CD14-positive monocyte (primary cell): Measurements from ENCODE around the gene SMCHD1. TPM values are rescaled to one million over a fixed set of nuclear protein-coding genes. Genes with fewer than 3 reads are reported as not detected.

Experiments used
- DNase-seq, 3 donors: peaks; one replicate each; pipeline ENCODE4 v3.0.0-alpha.2; 2011 to 2022
- H2AFZ ChIP-seq: 2 replicates; pipeline ENCODE4 v1.6.0; 2012; ENCODE audit warnings: mild to moderate bottlenecking, low read depth, low read length, inconsistent platforms; ENCODE audit not compliant: insufficient read depth, poor library complexity, severe bottlenecking
- H3K27ac ChIP-seq, 2 donors: 1 replicate in 1 of 2; 2 replicates in 1 of 2; pipeline ENCODE4 v1.5.1; 2012 to 2013; ENCODE audit warnings: low read length in 2 of 2, control low read depth in 1 of 2, inconsistent platforms in 1 of 2, low read depth in 1 of 2, mild to moderate bottlenecking in 1 of 2
- H3K27me3 ChIP-seq, 2 donors: one replicate each; pipeline versions ENCODE4 v1.6.0 to v1.6.1; 2011 to 2013; ENCODE audit warnings: low read length in 2 of 2; ENCODE audit not compliant: control insufficient read depth in 2 of 2, insufficient read depth in 2 of 2
- H3K36me3 ChIP-seq, 2 donors: replicated peaks in 1 of 2; 1 replicate in 1 of 2; 2 replicates in 1 of 2; pipeline versions ENCODE4 v1.5.1 to v1.6.1; 2012 to 2013; ENCODE audit warnings: low read length in 2 of 2, control low read depth in 1 of 2, inconsistent platforms in 1 of 2, mild to moderate bottlenecking in 1 of 2; ENCODE audit not compliant: insufficient read depth in 2 of 2, control insufficient read depth in 1 of 2
- H3K4me1 ChIP-seq, 2 donors: 1 replicate in 1 of 2; 2 replicates in 1 of 2; pipeline versions ENCODE4 v1.5.1 to v1.6.1; 2012 to 2013; ENCODE audit warnings: low read length in 2 of 2, control low read depth in 1 of 2, inconsistent platforms in 1 of 2, mild to moderate bottlenecking in 1 of 2, moderate library complexity in 1 of 2; ENCODE audit not compliant: insufficient read depth in 2 of 2, control insufficient read depth in 1 of 2
- H3K4me2 ChIP-seq: replicated peaks from 2 replicates; pipeline ENCODE3; 2012; ENCODE audit warnings: low read length, moderate library complexity, mild to moderate bottlenecking; ENCODE audit not compliant: poor library complexity, severe bottlenecking; ENCODE audit errors: extremely low read depth
- H3K4me3 ChIP-seq, 3 experiments: fragments of 200-600 bp in 1 of 3; sonication (generic) in 1 of 3; replicated peaks in 1 of 3; 1 replicate in 2 of 3; 2 replicates in 1 of 3; pipeline ENCODE4 v1.5.1; 2011 to 2013; ENCODE audit warnings: low read length in 3 of 3, mild to moderate bottlenecking in 3 of 3, control low read depth in 2 of 3, low read depth in 2 of 3, inconsistent platforms in 1 of 3, moderate library complexity in 1 of 3
- H3K79me2 ChIP-seq: 2 replicates; pipeline ENCODE4 v1.6.0; 2012; ENCODE audit warnings: mild to moderate bottlenecking, control low read depth, inconsistent platforms, low read length, moderate library complexity; ENCODE audit not compliant: insufficient read depth
- H3K9ac ChIP-seq: 2 replicates; pipeline ENCODE4 v1.6.0; 2017; ENCODE audit warnings: low read length, mild to moderate bottlenecking; ENCODE audit not compliant: insufficient read depth, poor library complexity, severe bottlenecking
- H3K9me3 ChIP-seq, 2 donors: replicated peaks in 1 of 2; 1 replicate in 1 of 2; 2 replicates in 1 of 2; pipeline versions ENCODE4 v1.5.1 to v1.6.1; 2012 to 2013; ENCODE audit warnings: low read length in 2 of 2, control low read depth in 1 of 2; ENCODE audit not compliant: control insufficient read depth in 1 of 2, insufficient read depth in 1 of 2
- H4K20me1 ChIP-seq: 2 replicates; pipeline ENCODE4 v1.6.0; 2012; ENCODE audit warnings: mild to moderate bottlenecking, low read length, control low read depth, moderate library complexity; ENCODE audit not compliant: insufficient read depth
- H3K27ac Mint-ChIP-seq, 7 donors: one replicate each; pipeline ENCODE4 v1.8.0; 2020; ENCODE audit warnings: mild to moderate bottlenecking in 7 of 7, mixed read lengths in 7 of 7, moderate library complexity in 6 of 7, inconsistent platforms in 2 of 7
- H3K27me3 Mint-ChIP-seq, 3 donors: one replicate each; pipeline ENCODE4 v1.8.0; 2021 to 2022; ENCODE audit warnings: low read depth in 3 of 3, mild to moderate bottlenecking in 3 of 3, mixed read lengths in 3 of 3, moderate library complexity in 3 of 3, inconsistent platforms in 1 of 3
- H3K36me3 Mint-ChIP-seq, 2 donors: one replicate each; pipeline ENCODE4 v1.8.0; 2020; ENCODE audit warnings: mixed read lengths in 2 of 2, inconsistent platforms in 1 of 2, mild to moderate bottlenecking in 1 of 2
- H3K4me1 Mint-ChIP-seq: one replicate; pipeline ENCODE4 v1.8.0; 2020; ENCODE audit warnings: mild to moderate bottlenecking, mixed read lengths
- H3K4me3 Mint-ChIP-seq, 2 donors: one replicate each; pipeline ENCODE4 v1.8.0; 2020; ENCODE audit warnings: mild to moderate bottlenecking in 2 of 2, mixed read lengths in 2 of 2, moderate library complexity in 1 of 2
- H3K9me3 Mint-ChIP-seq, 7 donors: one replicate each; pipeline ENCODE4 v1.8.0; 2020 to 2022; ENCODE audit warnings: mixed read lengths in 7 of 7, mild to moderate bottlenecking in 6 of 7, moderate library complexity in 6 of 7, inconsistent platforms in 2 of 7
- WGBS: methylation state at CpG from one replicate; pipeline ENCODE4 v1.1.5; 2013; ENCODE audit warnings: missing lambda C conversion rate; ENCODE audit not compliant: insufficient coverage; 5-methylcytosine and 5-hydroxymethylcytosine counted together
- intact Hi-C, 2 donors: fragments of 100-400 bp; cut with micrococcal nuclease; formaldehyde crosslinking; loops; one replicate each; pipeline versions ENCODE4 v1.15.0 to v1.15.1; 2023
- polyA plus RNA-seq, 3 donors: library from polyadenylated mRNA; depleted of rRNA in 1 of 3; unstranded in 2 of 3; stranded (reverse) in 1 of 3; fragments of 300-500 nt in 2 of 3; fragments of >200 nt in 1 of 3; fragmentation: Illumina TruSeq in 2 of 3; gene quantifications; 1 replicate in 2 of 3; 2 replicates in 1 of 3; pipeline ENCODE4 v1.2.3, GENCODE V29; 2012 to 2021
- TF ChIP-seq, protein P1 (sequence below): fragments of 200-600 bp; IDR thresholded peaks from one replicate; pipeline ENCODE4 v1.8.0; 2022; ENCODE audit warnings: antibody characterized with exemption, mild to moderate bottlenecking

SMCHD1 gene
- polyA plus RNA-seq, 3 donors = 12.7 to 45.5 (median 16.8) TPM

DNA sequence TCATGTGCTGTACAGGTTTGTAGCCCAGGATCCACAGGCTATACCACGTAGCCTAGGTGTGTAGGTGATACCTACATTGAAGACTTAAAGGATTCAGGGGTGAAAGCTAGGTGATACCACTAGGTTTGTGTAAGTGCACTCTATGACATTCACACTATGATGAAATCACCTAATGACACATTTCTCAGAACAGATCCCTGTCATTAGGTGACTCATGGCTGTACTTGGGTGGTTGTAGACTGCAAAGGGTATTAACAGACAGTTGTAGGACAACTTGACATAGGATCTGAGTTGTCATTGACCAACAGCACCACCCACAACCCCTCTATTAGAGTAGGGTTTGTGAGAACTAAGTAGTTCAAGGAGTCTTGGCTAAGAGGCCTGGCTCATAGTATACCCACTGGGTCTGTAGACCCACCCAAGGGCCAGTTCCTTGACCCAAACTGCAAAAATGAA lies 27.7 kb upstream of the SMCHD1 start:
- no peaks in the 10 kb centered on the region for H3K36me3 Mint-ChIP-seq
- no peaks in the 10 kb centered on the region for H3K36me3 ChIP-seq
- H3K27ac ChIP-seq = peak overlapping the region in 1 of 2 donors; percentile 26
- H3K9me3 Mint-ChIP-seq = peaks cover 5 to 16% (median 9%) of the 10 kb centered on the region in 7 donors
- H3K27ac Mint-ChIP-seq = peak overlapping the region in 2 of 7 donors; percentile 10 to 15
- no peak overlapping the region for H3K4me3 Mint-ChIP-seq
- no peak overlapping the region for H3K4me2 ChIP-seq
- no peaks in the 10 kb centered on the region for H3K27me3 ChIP-seq
- H3K4me1 ChIP-seq = peaks cover 0 to 5% of the 10 kb centered on the region in 2 donors
- peak; percentile 69 to 88 (median 87) for DNase-seq
- H3K4me1 Mint-ChIP-seq = peaks cover 6% of the 10 kb centered on the region
- H3K9ac ChIP-seq = no peak overlapping the region
- no CpG with 5 or more reads among the region's 1 CpG for WGBS
- H3K4me3 ChIP-seq = no peak overlapping the region
- intact Hi-C loops = no loop called here
- TF ChIP-seq, protein P1, sequence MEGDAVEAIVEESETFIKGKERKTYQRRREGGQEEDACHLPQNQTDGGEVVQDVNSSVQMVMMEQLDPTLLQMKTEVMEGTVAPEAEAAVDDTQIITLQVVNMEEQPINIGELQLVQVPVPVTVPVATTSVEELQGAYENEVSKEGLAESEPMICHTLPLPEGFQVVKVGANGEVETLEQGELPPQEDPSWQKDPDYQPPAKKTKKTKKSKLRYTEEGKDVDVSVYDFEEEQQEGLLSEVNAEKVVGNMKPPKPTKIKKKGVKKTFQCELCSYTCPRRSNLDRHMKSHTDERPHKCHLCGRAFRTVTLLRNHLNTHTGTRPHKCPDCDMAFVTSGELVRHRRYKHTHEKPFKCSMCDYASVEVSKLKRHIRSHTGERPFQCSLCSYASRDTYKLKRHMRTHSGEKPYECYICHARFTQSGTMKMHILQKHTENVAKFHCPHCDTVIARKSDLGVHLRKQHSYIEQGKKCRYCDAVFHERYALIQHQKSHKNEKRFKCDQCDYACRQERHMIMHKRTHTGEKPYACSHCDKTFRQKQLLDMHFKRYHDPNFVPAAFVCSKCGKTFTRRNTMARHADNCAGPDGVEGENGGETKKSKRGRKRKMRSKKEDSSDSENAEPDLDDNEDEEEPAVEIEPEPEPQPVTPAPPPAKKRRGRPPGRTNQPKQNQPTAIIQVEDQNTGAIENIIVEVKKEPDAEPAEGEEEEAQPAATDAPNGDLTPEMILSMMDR = no peak
- no peaks in the 10 kb centered on the region for H3K9me3 ChIP-seq
- H3K27me3 Mint-ChIP-seq = peaks cover 0 to 2% (median 0%) of the 10 kb centered on the region in 3 donors
- H4K20me1 ChIP-seq = no peaks in the 10 kb centered on the region
- H2AFZ ChIP-seq = no peak overlapping the region
- no peaks in the 10 kb centered on the region for H3K79me2 ChIP-seq

DNA sequence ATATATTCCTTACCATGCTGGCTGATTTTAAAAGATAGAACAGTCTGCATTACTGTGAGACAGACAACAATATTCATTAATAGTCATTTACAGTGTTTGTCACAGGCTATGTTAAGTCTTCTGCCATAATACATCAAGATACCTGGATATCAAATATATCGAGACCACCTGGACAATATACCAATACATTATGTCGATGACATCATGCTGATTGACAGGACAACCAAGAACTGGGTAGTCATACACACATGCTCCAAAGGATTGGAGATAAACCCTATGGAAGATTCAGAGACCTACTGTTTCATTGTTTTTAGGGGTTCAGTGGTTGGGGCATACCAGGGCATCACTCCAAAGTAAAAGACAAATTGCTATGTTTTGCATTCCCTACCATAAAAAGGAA lies 26.5 kb upstream of the SMCHD1 start:
- no peak overlapping the region for H3K27ac Mint-ChIP-seq
- intact Hi-C loops = no loop called here

More for the DNA sequence above, 26.5 kb upstream of the SMCHD1 start:
- no peaks in the 10 kb centered on the region for H3K9me3 ChIP-seq
- no peaks in the 10 kb centered on the region for H3K79me2 ChIP-seq
- peaks cover 9 to 24% (median 15%) of the 10 kb centered on the region in 7 donors for H3K9me3 Mint-ChIP-seq
- TF ChIP-seq, protein P1 = no peak
- H3K4me1 Mint-ChIP-seq = peaks cover 6% of the 10 kb centered on the region
- no peak for DNase-seq
- H4K20me1 ChIP-seq = no peaks in the 10 kb centered on the region
- H3K4me3 Mint-ChIP-seq = no peak overlapping the region
- H2AFZ ChIP-seq = no peak overlapping the region
- no peak overlapping the region for H3K9ac ChIP-seq
- peaks cover 0 to 5% of the 10 kb centered on the region in 2 donors for H3K4me1 ChIP-seq
- H3K36me3 ChIP-seq = no peaks in the 10 kb centered on the region
- H3K27ac ChIP-seq = no peak overlapping the region
- no peaks in the 10 kb centered on the region for H3K27me3 ChIP-seq
- H3K27me3 Mint-ChIP-seq = peaks cover 0 to 2% (median 0%) of the 10 kb centered on the region in 3 donors
- no CpG with 5 or more reads among the region's 2 CpGs for WGBS
- no peak overlapping the region for H3K4me2 ChIP-seq
- H3K4me3 ChIP-seq = no peak overlapping the region
- H3K36me3 Mint-ChIP-seq = peaks cover 2 to 4% of the 10 kb centered on the region in 2 donors
